Endothelial cell of umbilical vein (primary cell): ENCODE results near the gene PLA2G2A. TPM values are rescaled to one million over a fixed set of nuclear protein-coding genes. Genes with fewer than 3 reads are reported as not detected.

Source experiments
- BruUV-seq: library from RNA; stranded (reverse); fragments of 400-500 nt; replicated peaks from 2 replicates; lab custom pipeline; 2021; lab: Mats Ljungman, UMichigan
- CTCF ChIA-PET: fragments of 300-600, 350-600 bp; sonication (Branson Sonifier 250); formaldehyde crosslinking; loops from one replicate; lab custom pipeline; 2021; ENCODE audit warnings: antibody characterized with exemption, inconsistent platforms; lab: Charles Lee
- POLR2A ChIA-PET: fragments of 300-600, 350-600 bp; sonication (Branson Sonifier 250); formaldehyde crosslinking; loops from one replicate; lab custom pipeline; 2021; ENCODE audit warnings: antibody characterized with exemption, inconsistent platforms; lab: Charles Lee
- DNase-seq: peaks from one replicate; pipeline ENCODE4 v3.0.0-alpha.2; 2011; ENCODE audit warnings: low read depth, low spot score
- FAIRE-seq: peaks from 2 replicates; lab custom pipeline; 2011; peaks lifted over from hg19 to GRCh38; lab: Jason Lieb, UNC
- H2AFZ ChIP-seq: 2 replicates; pipeline ENCODE4 v1.6.0; 2012; ENCODE audit warnings: low read depth, low read length, control low read depth, inconsistent platforms
- H3K27ac ChIP-seq: 2 replicates; pipeline ENCODE4 v1.5.1; 2011; ENCODE audit warnings: low read depth, mild to moderate bottlenecking, control low read depth, low read length, moderate library complexity; ENCODE audit not compliant: insufficient read depth
- H3K27me3 ChIP-seq, 2 experiments: 2 replicates each; pipeline versions ENCODE4 v1.6.0 to v1.6.1; 2011; ENCODE audit warnings: low read length in 2 of 2, mixed read lengths in 1 of 2; ENCODE audit not compliant: control insufficient read depth in 2 of 2, insufficient read depth in 2 of 2
- H3K36me3 ChIP-seq, 2 experiments: 2 replicates in 1 of 2; 3 replicates in 1 of 2; pipeline ENCODE4 v1.5.1; 2011; ENCODE audit warnings: low read length in 2 of 2, mild to moderate bottlenecking in 1 of 2, moderate library complexity in 1 of 2; ENCODE audit not compliant: control insufficient read depth in 2 of 2, insufficient read depth in 2 of 2; ENCODE audit errors: extremely low read depth in 1 of 2
- H3K4me1 ChIP-seq: 3 replicates; pipeline ENCODE4 v1.5.1; 2011; ENCODE audit warnings: mild to moderate bottlenecking, low read length; ENCODE audit not compliant: control insufficient read depth, insufficient read depth; ENCODE audit errors: extremely low read depth
- H3K4me2 ChIP-seq: 2 replicates; pipeline ENCODE4 v1.6.1; 2011; ENCODE audit warnings: low read length, control low read depth, mixed read lengths; ENCODE audit not compliant: insufficient read depth
- H3K4me3 ChIP-seq, 3 experiments: fragments of 200-600 bp in 1 of 3; sonication (generic), shearing (Covaris generic) in 1 of 3; replicated peaks in 1 of 3; 2 replicates each; pipeline ENCODE4 v1.5.1; 2011 to 2016; ENCODE audit warnings: control low read depth in 3 of 3, low read length in 3 of 3, mild to moderate bottlenecking in 2 of 3, inconsistent platforms in 1 of 3, low read depth in 1 of 3, moderate library complexity in 1 of 3; ENCODE audit not compliant: insufficient read depth in 1 of 3
- H3K79me2 ChIP-seq: 2 replicates; pipeline ENCODE4 v1.6.0; 2012; ENCODE audit warnings: low read length, inconsistent platforms; ENCODE audit not compliant: control insufficient read depth, insufficient read depth
- H3K9ac ChIP-seq: replicated peaks from 2 replicates; pipeline ENCODE3; 2011; ENCODE audit warnings: low read length, control low read depth; ENCODE audit not compliant: insufficient read depth; ENCODE audit errors: extremely low read depth
- H3K9me1 ChIP-seq: replicated peaks from 3 replicates; pipeline ENCODE4 v1.6.0; 2011; ENCODE audit warnings: mild to moderate bottlenecking, low read length; ENCODE audit not compliant: control insufficient read depth, insufficient read depth; ENCODE audit errors: extremely low read depth
- H3K9me3 ChIP-seq: replicated peaks from 2 replicates; pipeline ENCODE4 v1.5.1; 2012; ENCODE audit warnings: low read length, inconsistent platforms; ENCODE audit not compliant: control insufficient read depth, insufficient read depth
- H4K20me1 ChIP-seq: replicated peaks from 2 replicates; pipeline ENCODE3; 2011; ENCODE audit warnings: mild to moderate bottlenecking, low read length; ENCODE audit not compliant: control insufficient read depth, insufficient read depth; ENCODE audit errors: extremely low read depth
- CTCF ChIP-seq, 2 donors: IDR thresholded peaks; 1 replicate in 1 of 2; 2 replicates in 1 of 2; pipeline ENCODE4 v1.5.1; 2011; ENCODE audit warnings: low read length in 2 of 2, mild to moderate bottlenecking in 2 of 2, moderate library complexity in 2 of 2, control low read depth in 1 of 2, inconsistent platforms in 1 of 2, low read depth in 1 of 2; ENCODE audit not compliant: insufficient read depth in 1 of 2; ENCODE audit errors: extremely low read depth in 1 of 2
- EZH2 ChIP-seq: IDR thresholded peaks from 2 replicates; pipeline ENCODE4 v1.6.1; 2012; ENCODE audit warnings: borderline replicate concordance, low read depth, mild to moderate bottlenecking, moderate library complexity, low read length, inconsistent platforms; ENCODE audit not compliant: severe bottlenecking
- FOS ChIP-seq: IDR thresholded peaks from 2 replicates; pipeline ENCODE4 v1.6.1; 2011; ENCODE audit warnings: mild to moderate bottlenecking, low read length, moderate library complexity, borderline replicate concordance; ENCODE audit not compliant: insufficient read depth
- GATA2 ChIP-seq: IDR thresholded peaks from 2 replicates; pipeline ENCODE4 v1.7.0; 2011; ENCODE audit warnings: low read depth, mild to moderate bottlenecking, moderate library complexity, mixed read lengths, low read length; ENCODE audit not compliant: insufficient read length, insufficient read depth
- JUN ChIP-seq: IDR thresholded peaks from 2 replicates; pipeline ENCODE4 v1.6.1; 2011; ENCODE audit warnings: borderline replicate concordance, low read depth; ENCODE audit not compliant: insufficient read length, insufficient read depth
- MAX ChIP-seq: IDR thresholded peaks from 2 replicates; pipeline ENCODE4 v1.6.1; 2011; ENCODE audit not compliant: insufficient read depth, insufficient read length
- MYC ChIP-seq: IDR thresholded peaks from one replicate; pipeline ENCODE4 v1.6.1; 2011; ENCODE audit warnings: mild to moderate bottlenecking, low read depth, low read length
- POLR2A ChIP-seq: IDR thresholded peaks from 2 replicates; pipeline ENCODE4 v1.6.1; 2012; ENCODE audit warnings: low read depth, mild to moderate bottlenecking, control low read depth, low read length
- POLR2AphosphoS5 ChIP-seq: IDR thresholded peaks from 2 replicates; pipeline ENCODE4 v1.6.1; 2012; ENCODE audit warnings: low read depth, mild to moderate bottlenecking, control low read depth, low read length, moderate library complexity; ENCODE audit not compliant: insufficient read depth
- dilution Hi-C: fragments of 300-500 bp; cut with MboI; formaldehyde crosslinking; loops from one replicate; pipeline ENCODE4 v1.15.0; 2019; ENCODE audit warnings: low sequenced_read_pairs; ENCODE audit not compliant: extremely low pct_ligation_motif_present
- intact Hi-C: fragments of 100-400 bp; cut with micrococcal nuclease; formaldehyde crosslinking; loops from one replicate; pipeline ENCODE4 v1.10.0; 2022
- polyA plus RNA-seq, 4 experiments: library from polyadenylated mRNA; depleted of rRNA in 3 of 4; stranded (reverse) in 3 of 4; unstranded in 1 of 4; fragments of >200 nt; gene quantifications; 2 replicates each; pipeline versions ENCODE4 v1.2.1 to v1.2.3, GENCODE V29; 2011 to 2012; ENCODE audit warnings: missing spikeins in 1 of 4
- total RNA-seq: library from RNA; stranded (reverse); gene quantifications from 2 replicates; pipeline ENCODE4 v1.2.3, GENCODE V29; 2021

Gene PLA2G2A
- total and polyA plus RNA-seq, 2 donors (not counting 3 experiments of a cell fraction or from before 2014, with no cell fraction given) = not detected

GRCh38 chr1:19971664-19972063 lies 7.8 kb downstream of the PLA2G2A start:
- H3K4me3 ChIP-seq = no peak overlapping the region
- no peaks in the 10 kb centered on the region for H3K36me3 ChIP-seq
- ChIA-PET POLR2A (no interaction called here), CTCF (no interaction called here)
- H3K9ac ChIP-seq = no peak overlapping the region
- H3K27me3 ChIP-seq = peaks cover 0 to 2% of the 10 kb centered on the region in 2 experiments
- no peaks in the 10 kb centered on the region for H3K79me2 ChIP-seq
- TF ChIP-seq GATA2 (no peak), JUN (no peak), MYC (no peak), POLR2A (no peak), MAX (no peak), EZH2 (no peak), FOS (no peak), POLR2AphosphoS5 (no peak), CTCF (IDR thresholded peaks at IDR 0.05; ENCODE audit: extremely low read depth in 1 of 2, insufficient read depth in 1 of 2, low read depth in 1 of 2, low read length in 2 of 2) (no peak)
- no peak overlapping the region for H3K4me2 ChIP-seq
- no TSS peak for BruUV-seq
- DNase-seq (no peak), FAIRE-seq (no peak)
- no peak overlapping the region for H2AFZ ChIP-seq
- intact Hi-C loops (no loop called here), dilution Hi-C loops (no loop called here)
- H3K9me1 ChIP-seq = no peaks in the 10 kb centered on the region
- no peaks in the 10 kb centered on the region for H3K9me3 ChIP-seq
- H3K4me1 ChIP-seq = no peaks in the 10 kb centered on the region
- H4K20me1 ChIP-seq = no peaks in the 10 kb centered on the region
- no peak overlapping the region for H3K27ac ChIP-seq
